K562 (cell line): Measurements from ENCODE around the gene MACROD2. TPM values are rescaled to one million over a fixed set of nuclear protein-coding genes. Genes with fewer than 3 reads are reported as not detected.

Experiments
- ATAC-seq: fragments of 200-7000 bp; cut with Tn5 transposase; 3 replicates; pipeline ENCODE4 v1.9.1; 2020; ENCODE audit warnings: moderate library complexity
- BruUV-seq: library from RNA; stranded (reverse); fragments of 400-500 nt; replicated peaks from 2 replicates; lab custom pipeline; 2021; lab: Mats Ljungman, UMichigan
- CTCF ChIA-PET: fragments of 300-600 bp; formaldehyde crosslinking; extraction: SDS; loops from one replicate; lab custom pipeline; 2021; ENCODE audit warnings: low intra/inter-chr PET ratio; lab: Yijun Ruan, JAX
- POLR2A ChIA-PET: fragments of 300-600, 350-650 bp; sonication (Branson Sonifier 250); formaldehyde crosslinking; extraction: SDS; loops from one replicate; lab custom pipeline; 2021; ENCODE audit warnings: antibody characterized with exemption, inconsistent platforms; lab: Yijun Ruan, JAX
- DNase-seq, 4 experiments: peaks; one replicate each; pipeline versions ENCODE4 v3.0.0 to v3.0.0-alpha.2; 2011 to 2018; ENCODE audit warnings: low spot score in 3 of 4, mixed read lengths in 3 of 4; ENCODE audit errors: extremely low read depth in 1 of 4
- FAIRE-seq: peaks from 2 replicates; lab custom pipeline; 2011; peaks lifted over from hg19 to GRCh38; lab: Jason Lieb, UNC
- H2AFZ ChIP-seq: 2 replicates; pipeline ENCODE4 v1.6.0; 2011; ENCODE audit warnings: low read depth, low read length, control low read depth, inconsistent platforms
- H3K27ac ChIP-seq: fragments of 200-600 bp; 3 replicates; pipeline ENCODE4 v1.8.0; 2011; ENCODE audit warnings: low read depth, mild to moderate bottlenecking, control low read depth, inconsistent platforms, low read length, moderate library complexity, mixed read lengths; ENCODE audit errors: extremely low read depth
- H3K27me3 ChIP-seq, 2 experiments: fragments of 300-600 bp in 1 of 2; 2 replicates in 1 of 2; 3 replicates in 1 of 2; pipeline versions ENCODE4 v1.6.0 to v1.8.0; 2011; ENCODE audit warnings: inconsistent platforms in 2 of 2, low read length in 2 of 2, mild to moderate bottlenecking in 1 of 2, mixed read lengths in 1 of 2, moderate library complexity in 1 of 2; ENCODE audit not compliant: control insufficient read depth in 2 of 2, insufficient read depth in 2 of 2
- H3K36me3 ChIP-seq: fragments of 300-600 bp; 3 replicates; pipeline ENCODE4 v1.8.0; 2011; ENCODE audit warnings: mild to moderate bottlenecking, low read length, inconsistent platforms; ENCODE audit not compliant: control insufficient read depth, insufficient read depth
- H3K4me1 ChIP-seq, 2 experiments: fragments of 200-600 bp in 1 of 2; replicated peaks in 1 of 2; 2 replicates in 1 of 2; 3 replicates in 1 of 2; pipeline versions ENCODE4 v1.5.1 to v1.8.0; 2011; ENCODE audit warnings: inconsistent platforms in 2 of 2, low read length in 2 of 2, mild to moderate bottlenecking in 1 of 2, mixed read lengths in 1 of 2, moderate library complexity in 1 of 2; ENCODE audit not compliant: control insufficient read depth in 2 of 2, insufficient read depth in 2 of 2
- H3K4me2 ChIP-seq: 2 replicates; pipeline ENCODE4 v1.6.1; 2011; ENCODE audit warnings: low read length, control low read depth, inconsistent platforms, mixed read lengths; ENCODE audit not compliant: insufficient read depth
- H3K4me3 ChIP-seq: fragments of 200-600 bp; sonication (generic), shearing (Covaris generic); 2 replicates; pipeline ENCODE4 v1.5.1; 2016; ENCODE audit warnings: control low read depth, inconsistent platforms
- H3K79me2 ChIP-seq: fragments of 200-600 bp; 3 replicates; pipeline ENCODE4 v1.8.0; 2011; ENCODE audit warnings: low read length, inconsistent platforms; ENCODE audit not compliant: control insufficient read depth, insufficient read depth
- H3K9ac ChIP-seq, 2 experiments: 2 replicates each; pipeline versions ENCODE4 v1.6.0 to v1.6.1; 2011; ENCODE audit warnings: low read depth in 2 of 2, low read length in 2 of 2, control low read depth in 1 of 2, inconsistent platforms in 1 of 2, mild to moderate bottlenecking in 1 of 2, mixed read lengths in 1 of 2; ENCODE audit not compliant: insufficient read depth in 1 of 2
- H3K9me1 ChIP-seq: one replicate; pipeline ENCODE4 v1.6.0; 2011; ENCODE audit warnings: inconsistent platforms, mild to moderate bottlenecking, low read length, moderate library complexity; ENCODE audit not compliant: control insufficient read depth, insufficient read depth
- H3K9me3 ChIP-seq: replicated peaks from 2 replicates; pipeline ENCODE4 v1.5.1; 2011; ENCODE audit warnings: low read depth, low read length, inconsistent platforms; ENCODE audit not compliant: control insufficient read depth, insufficient read depth
- H4K20me1 ChIP-seq: replicated peaks from 2 replicates; pipeline ENCODE4 v1.6.1; 2011; ENCODE audit warnings: low read length, inconsistent platforms, mixed read lengths; ENCODE audit not compliant: control insufficient read depth, insufficient read depth
- BRF1 ChIP-seq: IDR thresholded peaks from 3 replicates; pipeline ENCODE4 v1.6.1; 2011; ENCODE audit warnings: borderline replicate concordance, mild to moderate bottlenecking; ENCODE audit not compliant: insufficient read length; ENCODE audit errors: extremely low read depth
- E2F3 ChIP-seq: fragments of 250-450 bp; sonication (Bioruptor Pico); IDR thresholded peaks from 2 replicates; pipeline ENCODE4 v1.4.0; 2020; ENCODE audit warnings: mild to moderate bottlenecking
- ETS2 ChIP-seq: IDR thresholded peaks from 2 replicates; pipeline ENCODE4 v1.6.1; 2016; ENCODE audit warnings: borderline replicate concordance, missing genetic modification characterization, mild to moderate bottlenecking, moderate library complexity, missing compliant biosample characterization; ENCODE audit not compliant: poor library complexity, severe bottlenecking
- POLR2B ChIP-seq: fragments of 450-650 bp; IDR thresholded peaks from 2 replicates; pipeline ENCODE4 v1.6.1; 2018; ENCODE audit warnings: low read depth; ENCODE audit not compliant: partially characterized antibody
- PRMT5 ChIP-seq: sonication (generic); formaldehyde crosslinking; IDR thresholded peaks from 2 replicates; pipeline ENCODE4 v1.5.0; 2020; ENCODE audit warnings: missing genetic modification reagents
- REST ChIP-seq, 2 experiments: fragments of 450-650 bp; formaldehyde crosslinking in 1 of 2; IDR thresholded peaks; 2 replicates each; pipeline versions ENCODE4 v1.4.0 to v1.6.1; 2014 to 2020; ENCODE audit warnings: mild to moderate bottlenecking in 2 of 2, borderline replicate concordance in 1 of 2, low read depth in 1 of 2
- WGBS: fragments of 100-300 bp; shearing (Covaris generic); methylation state at CpG from one replicate; pipeline ENCODE4 v1.1.6; 2016; ENCODE audit warnings: low coverage, mixed read lengths; ENCODE audit not compliant: insufficient coverage; ENCODE audit errors: missing lambda C conversion rate; 5-methylcytosine and 5-hydroxymethylcytosine counted together
- in situ Hi-C: fragments of 300-500 bp; cut with MboI; formaldehyde crosslinking; loops from 4 replicates; pipeline ENCODE4 v1.15.0; 2018; ENCODE audit warnings: inconsistent platforms, mixed read lengths
- intact Hi-C: fragments of 100-400 bp; cut with micrococcal nuclease; formaldehyde crosslinking; loops from 2 replicates; pipeline ENCODE4 v1.14.2; 2022
- polyA plus RNA-seq, 8 experiments: library from polyadenylated mRNA; depleted of rRNA in 4 of 8; stranded (reverse) in 5 of 8; unstranded in 3 of 8; fragments of >200 nt; fragmentation: Nextera tagmentation in 2 of 8; fragmentation: Illumina TruSeq in 1 of 8; extraction: Ambion mirVana in 2 of 8; extraction: Trizol in 1 of 8; gene quantifications; 2 replicates each; pipeline versions ENCODE4 v1.2.1 to v1.2.3, GENCODE V29; 2011 to 2014; ENCODE audit warnings: inconsistent platforms in 1 of 8, missing spikeins in 1 of 8
- total RNA-seq, 7 experiments: library from RNA; depleted of rRNA in 6 of 7; stranded (reverse); fragments of >200 nt in 6 of 7; fragmentation: Illumina TruSeq in 2 of 7; extraction: Trizol in 2 of 7; gene quantifications; 2 replicates each; pipeline versions ENCODE4 v1.2.1 to v1.2.3, GENCODE V29; 2011 to 2021; ENCODE audit warnings: low replicate concordance in 1 of 7

Gene MACROD2
- total and polyA plus RNA-seq, 9 of the 15 experiments (the other 6 are each of a cell fraction or from before 2014, with no cell fraction given): not detected

GRCh38 chr20:14303106-14303505 is 307.8 kb downstream of the MACROD2 start:
- DNase-seq (no peak), FAIRE-seq (no peak), ATAC-seq (no peak)
- no TSS peak for BruUV-seq
- Histone ChIP-seq H3K27me3 (no peaks in the 10 kb centered on the region), H3K79me2 (no peaks in the 10 kb centered on the region), H3K9me3 (no peaks in the 10 kb centered on the region), H3K9ac (no peak overlapping the region), H2AFZ (no peak overlapping the region), H3K27ac (no peak overlapping the region), H3K4me2 (no peak overlapping the region)
- in situ Hi-C loops (no loop called here), intact Hi-C loops (no loop called here)
- POLR2A ChIA-PET: no interaction called here
- TF ChIP-seq E2F3 (CRISPR knock-in tag): no peak
- TF ChIP-seq BRF1: no peak
- TF ChIP-seq POLR2B: no peak
- no peak for TF ChIP-seq ETS2 (tag)
- no peak for TF ChIP-seq PRMT5 (CRISPR knock-in tag)
- TF ChIP-seq REST (IDR thresholded peaks at IDR 0.05; ENCODE audit: borderline replicate concordance): no peak
- no peak for TF ChIP-seq REST (CRISPR knock-in tag; IDR thresholded peaks at IDR 0.05; ENCODE audit: low read depth)
- TF ChIP-seq, all 486 proteins: peak for 0
- no peaks in the 10 kb centered on the region for H4K20me1 ChIP-seq
- no peak overlapping the region for H3K4me3 ChIP-seq
- H3K36me3 ChIP-seq: no peaks in the 10 kb centered on the region
- CTCF ChIA-PET: no interaction called here
- no peaks in the 10 kb centered on the region for H3K4me1 ChIP-seq
- no peaks in the 10 kb centered on the region for H3K9me1 ChIP-seq
- WGBS: 0% methylated on average over 5 of the region's 6 CpGs
